Ovary (tissue), 9 donors: ENCODE data around the gene TSPOAP1. TPM values are rescaled to one million over a fixed set of nuclear protein-coding genes. Genes with fewer than 3 reads are reported as not detected.
A peak's percentile ranks its signal among the peaks of the same experiment; 100 is the strongest.

Source experiments
- DNase-seq, 5 donors: peaks; one replicate each; pipeline ENCODE4 v3.0.0-alpha.2; 2019 to 2020
- H3K27ac ChIP-seq, 2 donors: fragments of 200-600 bp; one replicate each; pipeline versions ENCODE4 v1.5.1 to v1.8.0; 2019 to 2022
- H3K27me3 ChIP-seq: fragments of 200-600 bp; one replicate; pipeline ENCODE4 v1.8.0; 2022
- H3K36me3 ChIP-seq: fragments of 200-600 bp; sonication (generic); one replicate; pipeline ENCODE4 v1.5.1; 2019
- H3K4me1 ChIP-seq: one replicate; pipeline ENCODE4 v1.8.1; 2013; ENCODE audit warnings: mild to moderate bottlenecking, moderate library complexity; ENCODE audit not compliant: insufficient read depth
- H3K4me3 ChIP-seq: fragments of 200-600 bp; sonication (generic); one replicate; pipeline ENCODE4 v1.5.1; 2017
- H3K9me3 ChIP-seq, 2 donors: fragments of 200-600 bp in 1 of 2; sonication (generic) in 1 of 2; one replicate each; pipeline versions ENCODE4 v1.5.1 to v1.8.1; 2013 to 2019; ENCODE audit warnings: mild to moderate bottlenecking in 1 of 2, moderate library complexity in 1 of 2
- CTCF ChIP-seq, 3 donors: fragments of 450-650 bp in 2 of 3; fragments of 200-600 bp in 1 of 3; IDR thresholded peaks; one replicate each; pipeline versions ENCODE4 v1.5.1 to v1.8.0; 2016 to 2022; ENCODE audit warnings: antibody characterized with exemption in 3 of 3, mild to moderate bottlenecking in 1 of 3
- EP300 ChIP-seq: sonication (generic); formaldehyde crosslinking; IDR thresholded peaks from one replicate; pipeline ENCODE4 v1.6.1; 2017; ENCODE audit warnings: antibody characterized with exemption
- POLR2A ChIP-seq: fragments of 450-650 bp; IDR thresholded peaks from one replicate; pipeline ENCODE4 v1.6.1; 2017; ENCODE audit warnings: antibody characterized with exemption, mild to moderate bottlenecking, moderate library complexity
- WGBS, 3 donors: extraction: QIAGEN DNeasy Blood & Tissue Kit in 1 of 3; methylation state at CpG; one replicate each; pipeline versions ENCODE4 v1.1.5 to v1.1.7; 2013 to 2017; 5-methylcytosine and 5-hydroxymethylcytosine counted together
- intact Hi-C, 4 donors: fragments of 100-400 bp; cut with DNase I; formaldehyde crosslinking; loops; one replicate each; pipeline versions ENCODE4 v1.11.0 to v1.15.1; 2022 to 2023
- polyA plus RNA-seq, 2 donors: library from polyadenylated mRNA; stranded (reverse); fragments of 200-250 nt in 1 of 2; fragments of 350-450 nt in 1 of 2; fragmentation: Illumina TruSeq in 1 of 2; extraction: RNeasy Lipid Tissue Mini Kit (QIAGEN cat#74804) in 1 of 2; gene quantifications; one replicate each; pipeline ENCODE4 v1.2.3, GENCODE V29; 2013 to 2014
- total RNA-seq, 7 donors: library from RNA; depleted of rRNA in 2 of 7; stranded (reverse); fragments of >200 nt in 2 of 7; fragmentation: NEBNext Ultra II Directional in 3 of 7; extraction: Animal tissue kit (Norgen Biotek cat#: 25700) in 3 of 7; gene quantifications; one replicate each; pipeline versions ENCODE4 v1.1.0 to v1.2.4, GENCODE V29; 2016 to 2023
- donor health status: DM: no; HTN: no; CAD: no; lungs with moderate emphysema.
- donor health status: DM: no; HTN: no; CAD: no.
- donor health status: Bipolar disorder and iron deficiency.
- donor health status: DM: yes; HTN: yes; CAD: no.
- donor health status: DM: no; HTN: no; CAD: no.
- donor health status: DM: yes; HTN: yes; CAD: no.

The TSPOAP1 gene
- total and polyA plus RNA-seq, 9 donors: 8.3 to 49.1 (median 37.5) TPM

- Histone ChIP-seq H3K9me3 (no peaks in the 10 kb centered on the region), H3K36me3 (no peaks in the 10 kb centered on the region), H3K4me1 (no peaks in the 10 kb centered on the region), H3K27ac (no peak overlapping the region), H3K27me3 (no peaks in the 10 kb centered on the region), H3K4me3 (no peak overlapping the region)
- no peak for TF ChIP-seq POLR2A
- TF ChIP-seq EP300: no peak
- TF ChIP-seq CTCF (IDR thresholded peaks at IDR 0.05): no peak
- intact Hi-C loops: no loop called here
- no peak for DNase-seq
- 82 to 95% (median 89%) methylated on average over 9 of the region's 9 CpGs for WGBS, 3 donors
Measured at GRCh38 chr17:58334661-58335060, 6.1 kb upstream of the TSPOAP1 start.

GRCh38 chr17:58334256-58334655, 5.7 kb upstream of the TSPOAP1 start:
- Histone ChIP-seq H3K4me1 (no peaks in the 10 kb centered on the region), H3K4me3 (no peak overlapping the region), H3K9me3 (no peaks in the 10 kb centered on the region), H3K36me3 (no peaks in the 10 kb centered on the region), H3K27me3 (no peaks in the 10 kb centered on the region), H3K27ac (no peak overlapping the region)
- 51 to 62% (median 58%) methylated on average over 5 of the region's 5 CpGs for WGBS, 3 donors
- intact Hi-C loops: no loop called here
- TF ChIP-seq EP300 (no peak), POLR2A (no peak), CTCF (IDR thresholded peaks at IDR 0.05) (no peak)
- no peak for DNase-seq

GRCh38 chr17:58333736-58334207, 5.2 kb upstream of the TSPOAP1 start:
- no peak overlapping the region for H3K4me3 ChIP-seq
- no peaks in the 10 kb centered on the region for H3K27me3 ChIP-seq
- H3K9me3 ChIP-seq: no peaks in the 10 kb centered on the region
- intact Hi-C loops: no loop called here
- H3K36me3 ChIP-seq: no peaks in the 10 kb centered on the region
- no peak for DNase-seq
- no peaks in the 10 kb centered on the region for H3K4me1 ChIP-seq
- WGBS, 3 donors: 51 to 54% (median 54%) methylated on average over 6 of the region's 6 CpGs
- no peak for TF ChIP-seq POLR2A
- H3K27ac ChIP-seq: no peak overlapping the region

- 71 to 73% (median 72%) methylated on average over 21 of the region's 21 CpGs for WGBS, 3 donors
- Histone ChIP-seq H3K9me3 (no peaks in the 10 kb centered on the region), H3K4me3 (no peak overlapping the region), H3K27me3 (no peaks in the 10 kb centered on the region), H3K36me3 (no peaks in the 10 kb centered on the region), H3K4me1 (no peaks in the 10 kb centered on the region), H3K27ac (no peak overlapping the region)
- TF ChIP-seq EP300 (no peak), POLR2A (no peak)
- DNase-seq: peak in 1 of 5 donors; percentile 11
- intact Hi-C loops: no loop called here
Measured at GRCh38 chr17:58332778-58333735, 4.5 kb upstream of the TSPOAP1 start.

- intact Hi-C loops: no loop called here
- TF ChIP-seq EP300 (no peak), POLR2A (no peak), CTCF (IDR thresholded peaks at IDR 0.05) (no peak)
- DNase-seq: peak in 2 of 5 donors; percentile 17 to 43
- WGBS, 3 donors: 78 to 88% (median 80%) methylated on average over 21 to 31 of the region's 31 CpGs
- H3K27me3 ChIP-seq: no peaks in the 10 kb centered on the region
- no peaks in the 10 kb centered on the region for H3K9me3 ChIP-seq
- H3K27ac ChIP-seq: no peak overlapping the region
- peak overlapping the region; percentile 12 for H3K4me3 ChIP-seq
- no peaks in the 10 kb centered on the region for H3K4me1 ChIP-seq
- no peaks in the 10 kb centered on the region for H3K36me3 ChIP-seq
Measured at GRCh38 chr17:58331815-58332777, 3.5 kb upstream of the TSPOAP1 start.
